ENCODE data around the gene ALOX5. TPM values are rescaled to one million over a fixed set of nuclear protein-coding genes. Genes with fewer than 3 reads are reported as not detected.
A peak's percentile ranks its signal among the peaks of the same experiment; 100 is the strongest.
"Not testable (repeated sequence)": the region's sequence is repeated elsewhere in the genome, so short reads cannot be mapped to it uniquely, and the experiment has no call there.

ALOX5 gene
- total RNA-seq = not detected in 2 replicates
- long read RNA-seq = 0 reads

DNA sequence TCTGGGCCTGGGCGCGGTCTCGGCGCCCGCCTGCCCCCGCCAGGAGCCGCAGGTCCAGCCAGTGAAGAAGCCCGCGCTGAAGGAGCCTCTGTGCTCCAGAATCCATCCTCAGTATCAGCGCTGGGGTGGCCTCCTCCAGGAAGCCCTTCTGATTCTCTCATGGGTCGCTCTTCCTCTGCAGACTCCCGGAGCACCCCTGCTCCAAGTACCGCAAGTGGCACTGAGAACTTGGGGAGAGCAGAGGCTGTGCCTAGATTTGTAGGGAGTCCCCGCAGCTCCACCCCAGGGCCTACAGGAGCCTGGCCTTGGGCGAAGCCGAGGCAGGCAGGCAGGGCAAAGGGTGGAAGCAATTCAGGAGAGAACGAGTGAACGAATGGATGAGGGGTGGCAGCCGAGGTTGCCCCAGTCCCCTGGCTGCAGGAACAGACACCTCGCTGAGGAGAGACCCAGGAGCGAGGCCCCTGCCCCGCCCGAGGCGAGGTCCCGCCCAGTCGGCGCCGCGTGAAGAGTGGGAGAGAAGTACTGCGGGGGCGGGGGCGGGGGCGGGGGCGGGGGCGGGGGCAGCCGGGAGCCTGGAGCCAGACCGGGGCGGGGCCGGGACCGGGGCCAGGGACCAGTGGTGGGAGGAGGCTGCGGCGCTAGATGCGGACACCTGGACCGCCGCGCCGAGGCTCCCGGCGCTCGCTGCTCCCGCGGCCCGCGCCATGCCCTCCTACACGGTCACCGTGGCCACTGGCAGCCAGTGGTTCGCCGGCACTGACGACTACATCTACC, at the start of gene ALOX5:
Gene ALOX5, plus strand, starts transcription at position 641 of the 774 bp plus-strand sequence. Its CDS starts 64 bp downstream, at position 705.
- no peak for DNase-seq (ENCODE audit: low read depth, low spot score)
- H3K27me3 Mint-ChIP-seq (ENCODE audit: low read depth) = peaks cover 97% of the 10 kb centered on the region

GRCh38 chr10:45325116-45325515, 48.9 kb upstream of the ALOX5 start:
- Mint-ChIP-seq H3K4me1 (no peaks in the 10 kb centered on the region), H3K4me3 (no peak overlapping the region), H3K36me3 (ENCODE audit: low read depth) (no peaks in the 10 kb centered on the region), H3K9me3 (peaks cover 18% of the 10 kb centered on the region), H3K27me3 (ENCODE audit: low read depth) (peaks cover 55% of the 10 kb centered on the region), H3K27ac (ENCODE audit: unreplicated experiment) (no peak overlapping the region)
- no peak for DNase-seq (ENCODE audit: low read depth, low spot score)
- TF ChIP-seq CTCF (conservative IDR thresholded peaks at IDR 0.05) = no peak

More for the DNA sequence above, at the start of gene ALOX5:
- H3K27ac Mint-ChIP-seq (ENCODE audit: unreplicated experiment) = no peak within 1 kb of the TSS
- peak within 1 kb of the TSS; percentile 73 for H3K4me3 Mint-ChIP-seq
- no peak for TF ChIP-seq CTCF (conservative IDR thresholded peaks at IDR 0.05)
- no peaks in the 10 kb centered on the region for H3K9me3 Mint-ChIP-seq
- peaks cover 8% of the 10 kb centered on the region for H3K4me1 Mint-ChIP-seq
- H3K36me3 Mint-ChIP-seq (ENCODE audit: low read depth) = no peaks in the 10 kb centered on the region

DNA sequence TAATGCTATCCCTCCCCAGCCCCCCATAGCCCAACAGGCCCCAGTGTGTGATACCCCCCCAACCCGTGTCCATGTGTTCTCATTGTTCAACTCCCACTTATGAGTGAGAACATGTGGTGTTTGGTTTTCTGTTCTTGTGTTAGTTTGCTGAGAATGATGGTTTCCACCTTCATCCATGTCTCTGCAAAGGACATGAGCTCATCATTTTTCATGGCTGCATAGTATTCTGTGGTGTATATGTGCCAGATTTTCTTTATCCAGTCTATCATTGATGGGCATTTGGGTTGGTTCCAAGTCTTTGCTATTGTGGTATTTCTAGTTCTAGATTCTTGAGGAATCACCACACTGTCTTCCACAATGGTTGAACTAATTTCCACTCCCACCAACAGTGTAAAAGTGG, 47.2 kb upstream of the ALOX5 start:
- not testable (repeated sequence) for H3K36me3 Mint-ChIP-seq (ENCODE audit: low read depth); H3K27ac Mint-ChIP-seq (ENCODE audit: unreplicated experiment); DNase-seq (ENCODE audit: low read depth, low spot score); H3K4me1 Mint-ChIP-seq; H3K4me3 Mint-ChIP-seq
- Mint-ChIP-seq H3K27me3 (ENCODE audit: low read depth) (peaks cover 64% of the 10 kb centered on the region), H3K9me3 (peaks cover 12% of the 10 kb centered on the region)

- H3K27ac Mint-ChIP-seq (ENCODE audit: unreplicated experiment); DNase-seq (ENCODE audit: low read depth, low spot score); H3K4me3 Mint-ChIP-seq; H3K36me3 Mint-ChIP-seq (ENCODE audit: low read depth); H3K4me1 Mint-ChIP-seq: not testable (repeated sequence)
- peaks cover 12% of the 10 kb centered on the region for H3K9me3 Mint-ChIP-seq
- H3K27me3 Mint-ChIP-seq (ENCODE audit: low read depth) = peaks cover 41% of the 10 kb centered on the region
These were observed 42.2 kb upstream of the ALOX5 start for GRCh38 chr10:45331824-45332223.

GRCh38 chr10:45339894-45340293, 34.1 kb upstream of the ALOX5 start:
- Mint-ChIP-seq H3K36me3 (ENCODE audit: low read depth) (peaks cover 8% of the 10 kb centered on the region), H3K27me3 (ENCODE audit: low read depth) (peaks cover 26% of the 10 kb centered on the region), H3K27ac (ENCODE audit: unreplicated experiment) (no peak overlapping the region), H3K4me3 (no peak overlapping the region), H3K9me3 (peaks cover 12% of the 10 kb centered on the region), H3K4me1 (no peaks in the 10 kb centered on the region)
- no peak for TF ChIP-seq CTCF (conservative IDR thresholded peaks at IDR 0.05)
- DNase-seq (ENCODE audit: low read depth, low spot score) = no peak

- DNase-seq (ENCODE audit: low read depth, low spot score); H3K4me3 Mint-ChIP-seq; H3K36me3 Mint-ChIP-seq (ENCODE audit: low read depth); H3K4me1 Mint-ChIP-seq: not testable (repeated sequence)
- Mint-ChIP-seq H3K27ac (ENCODE audit: unreplicated experiment) (peak overlapping the region; percentile 60), H3K9me3 (peaks cover 12% of the 10 kb centered on the region), H3K27me3 (ENCODE audit: low read depth) (peaks cover 29% of the 10 kb centered on the region)
These were observed 33.6 kb upstream of the ALOX5 start for GRCh38 chr10:45340420-45340819.

GRCh38 chr10:45346652-45347335, 27.2 kb upstream of the ALOX5 start:
- H3K36me3 Mint-ChIP-seq (ENCODE audit: low read depth) = peaks cover 11% of the 10 kb centered on the region
- not testable (repeated sequence) for H3K9me3 Mint-ChIP-seq; H3K4me3 Mint-ChIP-seq; H3K4me1 Mint-ChIP-seq; H3K27ac Mint-ChIP-seq (ENCODE audit: unreplicated experiment); DNase-seq (ENCODE audit: low read depth, low spot score)
- peaks cover 28% of the 10 kb centered on the region for H3K27me3 Mint-ChIP-seq (ENCODE audit: low read depth)

GRCh38 chr10:45347464-45347863, 26.6 kb upstream of the ALOX5 start:
- H3K9me3 Mint-ChIP-seq; DNase-seq (ENCODE audit: low read depth, low spot score); H3K27ac Mint-ChIP-seq (ENCODE audit: unreplicated experiment); H3K4me1 Mint-ChIP-seq; H3K4me3 Mint-ChIP-seq: not testable (repeated sequence)
- peaks cover 32% of the 10 kb centered on the region for H3K27me3 Mint-ChIP-seq (ENCODE audit: low read depth)
- peaks cover 11% of the 10 kb centered on the region for H3K36me3 Mint-ChIP-seq (ENCODE audit: low read depth)

DNA sequence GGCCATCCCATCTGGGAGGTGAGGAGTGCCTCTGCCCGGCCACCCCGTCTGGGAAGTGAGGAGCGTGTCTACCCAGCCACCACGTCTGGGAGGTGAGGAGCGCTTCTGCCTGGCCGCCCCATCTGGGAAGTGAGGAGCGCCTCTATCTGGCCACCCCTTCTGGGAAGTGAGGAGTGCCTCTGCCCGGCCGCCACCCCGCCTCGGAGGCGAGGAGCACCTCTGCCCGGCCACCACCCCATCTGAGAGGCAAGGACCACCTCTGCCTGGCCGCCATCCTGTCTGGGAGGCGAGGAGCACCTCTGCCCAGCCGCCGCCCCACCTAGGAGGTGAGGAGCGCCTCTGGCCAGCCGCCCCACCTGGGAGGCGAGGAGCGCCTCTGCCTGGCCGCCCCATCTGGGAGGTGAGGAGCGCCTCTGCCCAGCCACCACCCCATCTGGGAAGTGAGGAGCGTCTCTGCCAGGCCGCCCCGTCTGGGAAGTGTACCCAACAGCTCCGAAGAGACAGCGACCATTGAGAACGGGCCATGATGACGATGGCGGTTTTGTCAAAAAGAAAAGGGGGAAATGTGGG, 25.7 kb upstream of the ALOX5 start:
- not testable (repeated sequence) for H3K9me3 Mint-ChIP-seq; H3K4me3 Mint-ChIP-seq; H3K27ac Mint-ChIP-seq (ENCODE audit: unreplicated experiment); H3K4me1 Mint-ChIP-seq; H3K36me3 Mint-ChIP-seq (ENCODE audit: low read depth); DNase-seq (ENCODE audit: low read depth, low spot score)
- H3K27me3 Mint-ChIP-seq (ENCODE audit: low read depth) = peaks cover 35% of the 10 kb centered on the region

Measured in neural crest cell (in vitro differentiated cells).